GM18508 (cell line): ENCODE measurements around the gene C1QC.

ENCODE experiments used
- ATAC-seq: cut with Tn5 transposase; IDR thresholded peaks from one replicate; pipeline ENCODE4 v1.9.1; 2021; ENCODE audit warnings: moderate number of reproducible peaks; ENCODE audit not compliant: insufficient read depth, unreplicated experiment

The C1QC gene

GRCh38 chr1:22643381-22643780 is at the start of gene C1QC:
Gene C1QC, plus strand, starts transcription at chr1:22643633. Its CDS starts 391 bp downstream, at chr1:22644024.
- ATAC-seq, result no peak

DNA sequence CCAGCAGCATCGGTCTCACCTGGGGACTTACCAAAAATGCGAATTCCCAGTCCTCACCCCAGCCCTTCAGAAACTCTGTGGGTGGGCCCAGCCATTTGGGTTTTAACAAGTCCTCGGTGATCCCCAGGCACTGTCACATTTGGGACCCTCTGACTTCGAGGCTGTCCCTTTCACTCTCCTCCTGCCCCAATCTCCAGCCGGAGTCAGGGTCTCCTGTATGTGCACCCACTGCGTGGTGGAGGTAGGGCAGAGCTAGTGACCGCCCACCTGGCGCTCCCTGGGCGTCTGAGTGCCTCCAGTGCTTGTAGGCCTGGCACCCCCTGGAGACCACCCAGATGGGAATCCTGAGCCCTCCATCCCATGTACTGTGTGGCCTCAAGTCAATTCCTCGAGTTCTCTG is 49.0 kb upstream of the C1QC start:
- no peak for ATAC-seq

DNA sequence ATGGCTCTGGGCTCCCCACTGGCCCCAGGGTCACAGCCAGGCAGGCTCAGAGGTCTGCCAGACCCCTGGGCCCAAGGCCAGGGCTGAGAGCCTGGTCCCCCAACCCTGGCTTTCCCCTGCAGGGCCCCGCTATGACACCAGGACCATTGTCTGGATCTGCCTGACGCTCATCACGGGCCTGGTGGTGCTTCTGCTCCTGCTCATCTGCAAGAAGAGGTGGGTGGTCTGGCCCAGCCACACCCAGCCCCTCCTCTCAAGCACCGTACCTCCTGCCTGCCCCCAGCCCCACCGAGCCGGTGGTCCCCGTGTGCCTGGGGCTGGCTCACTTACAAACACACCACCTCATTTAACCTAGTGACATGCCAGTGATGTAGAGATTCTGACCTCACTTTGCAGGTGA is 48.3 kb upstream of the C1QC start:
- ATAC-seq, result no peak

GRCh38 chr1:22597301-22597965 is 46.0 kb upstream of the C1QC start:
- ATAC-seq, result no peak

DNA sequence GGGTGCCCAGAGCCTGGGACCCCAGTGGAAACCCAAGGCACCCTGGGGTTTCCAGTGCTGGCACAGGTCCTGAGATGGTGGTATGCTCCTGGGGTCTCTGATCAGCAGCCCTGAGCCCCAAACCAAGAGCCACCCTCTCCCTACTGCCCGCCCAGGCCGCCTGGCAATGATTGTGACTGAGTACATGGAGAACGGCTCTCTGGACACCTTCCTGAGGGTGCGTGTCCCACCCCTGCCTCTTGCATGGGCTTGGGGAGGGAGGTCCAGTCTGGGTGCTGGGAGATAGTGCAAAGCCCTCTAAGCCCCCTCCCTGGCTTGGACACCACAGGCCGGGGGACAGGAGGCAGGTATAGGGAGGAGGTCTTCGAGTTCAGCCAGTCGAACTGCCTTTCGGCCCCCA is 45.4 kb upstream of the C1QC start:
- ATAC-seq, result no peak

- ATAC-seq, result no peak
Observed at GRCh38 chr1:22598736-22599135, 44.7 kb upstream of the C1QC start.

DNA sequence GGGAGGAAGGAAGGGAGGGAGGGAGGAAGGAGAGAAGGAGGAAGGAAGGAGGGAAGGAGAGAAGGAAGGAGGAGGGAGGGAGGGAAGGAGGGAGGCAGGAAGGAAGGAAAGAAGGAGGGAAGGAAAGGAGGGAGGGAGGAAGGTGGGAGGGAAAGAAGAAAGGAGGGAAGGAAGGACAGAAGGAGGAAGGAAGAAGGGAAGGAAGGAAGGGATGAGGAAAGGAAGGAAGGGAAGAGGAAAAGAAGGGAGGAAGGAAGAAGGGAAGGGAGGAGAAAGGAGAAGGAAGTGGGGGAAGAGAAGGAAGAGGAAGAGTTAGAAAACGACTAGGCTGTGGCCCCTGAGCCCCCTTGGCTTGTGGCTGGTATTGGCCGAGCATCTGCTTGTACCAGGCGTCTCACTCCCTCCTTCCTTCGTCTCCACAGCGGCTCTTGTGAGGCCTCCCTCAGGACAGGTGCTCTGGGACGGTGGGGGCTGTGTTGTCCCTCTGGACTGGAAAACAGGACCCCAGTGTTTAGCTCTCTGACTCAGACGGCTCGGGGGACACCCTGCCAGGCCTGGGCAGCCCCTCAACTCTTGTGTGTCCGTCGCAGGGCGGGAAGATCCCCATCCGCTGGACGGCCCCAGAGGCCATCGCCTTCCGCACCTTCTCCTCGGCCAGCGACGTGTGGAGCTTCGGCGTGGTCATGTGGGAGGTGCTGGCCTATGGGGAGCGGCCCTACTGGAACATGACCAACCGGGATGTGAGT is 43.2 kb upstream of the C1QC start:
- no peak for ATAC-seq

DNA sequence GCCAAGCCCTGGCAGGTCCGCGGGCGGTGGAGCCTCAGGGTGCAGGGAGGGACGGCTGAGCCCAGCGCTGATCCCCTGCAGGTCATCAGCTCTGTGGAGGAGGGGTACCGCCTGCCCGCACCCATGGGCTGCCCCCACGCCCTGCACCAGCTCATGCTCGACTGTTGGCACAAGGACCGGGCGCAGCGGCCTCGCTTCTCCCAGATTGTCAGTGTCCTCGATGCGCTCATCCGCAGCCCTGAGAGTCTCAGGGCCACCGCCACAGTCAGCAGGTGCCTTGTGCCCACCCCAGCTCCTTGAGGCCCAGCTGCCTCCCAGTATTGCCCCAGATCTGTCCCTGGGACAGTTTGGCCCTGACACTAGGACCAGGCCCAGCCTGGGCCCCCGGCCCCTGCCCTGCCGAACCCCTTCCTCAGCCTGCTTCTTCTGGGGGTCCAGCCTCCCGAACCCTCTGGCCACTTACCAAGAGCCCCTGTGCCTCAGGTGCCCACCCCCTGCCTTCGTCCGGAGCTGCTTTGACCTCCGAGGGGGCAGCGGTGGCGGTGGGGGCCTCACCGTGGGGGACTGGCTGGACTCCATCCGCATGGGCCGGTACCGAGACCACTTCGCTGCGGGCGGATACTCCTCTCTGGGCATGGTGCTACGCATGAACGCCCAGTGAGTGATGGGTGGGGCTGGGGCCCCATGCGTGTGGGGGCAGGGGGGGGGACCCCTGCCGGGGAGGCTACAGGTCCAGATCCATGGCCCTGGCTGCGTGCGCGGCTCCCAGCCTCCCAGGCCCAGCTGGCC is 42.4 kb upstream of the C1QC start:
- ATAC-seq, result no peak

DNA sequence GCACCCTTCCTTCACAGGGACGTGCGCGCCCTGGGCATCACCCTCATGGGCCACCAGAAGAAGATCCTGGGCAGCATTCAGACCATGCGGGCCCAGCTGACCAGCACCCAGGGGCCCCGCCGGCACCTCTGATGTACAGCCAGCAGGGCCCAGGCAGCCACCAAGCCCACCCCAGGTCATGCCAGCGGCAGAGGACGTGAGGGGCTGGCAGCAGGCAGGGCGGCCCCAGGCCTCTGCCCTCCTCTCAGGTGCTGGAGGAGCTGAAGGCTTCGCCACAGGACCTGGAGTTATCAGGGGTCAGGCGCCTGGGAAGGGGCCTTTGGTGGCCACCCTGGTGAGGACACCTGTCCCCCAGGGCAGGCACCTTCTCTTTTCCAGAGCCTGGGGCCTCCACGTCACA is 41.8 kb upstream of the C1QC start:
- no peak for ATAC-seq

DNA sequence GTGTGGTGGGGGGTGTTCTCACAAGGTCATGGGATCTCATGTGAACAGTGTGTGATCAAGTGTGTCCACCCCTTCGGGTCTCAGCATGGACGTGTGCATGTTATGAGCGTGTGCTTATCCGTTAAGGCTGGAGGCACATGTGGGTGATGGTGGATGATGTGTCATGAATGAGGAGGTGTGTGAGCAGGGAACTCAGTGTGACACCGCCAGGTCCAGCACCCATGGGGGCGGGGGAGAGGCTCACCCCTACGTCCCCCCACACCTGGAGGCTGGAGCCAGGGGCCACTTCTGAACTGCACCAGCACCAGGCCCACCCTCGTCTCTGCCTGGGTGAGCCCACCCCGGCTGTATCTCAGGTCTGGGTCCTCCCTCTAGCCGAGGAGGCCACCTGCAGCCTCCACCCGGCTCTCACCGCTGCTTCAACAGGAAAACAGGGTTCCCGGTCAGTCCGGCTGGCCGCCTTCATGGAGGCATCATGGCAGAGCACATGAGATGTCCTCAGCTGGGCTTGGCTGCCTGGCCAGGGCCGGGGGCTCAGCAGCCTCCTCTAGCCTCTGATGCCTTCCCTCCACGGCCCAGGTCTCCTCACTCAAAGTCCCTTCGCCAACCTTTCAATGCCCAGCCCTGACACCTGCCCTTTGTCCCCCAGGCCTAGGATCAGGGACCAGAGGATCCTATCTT is 41.2 kb upstream of the C1QC start:
- no peak for ATAC-seq

DNA sequence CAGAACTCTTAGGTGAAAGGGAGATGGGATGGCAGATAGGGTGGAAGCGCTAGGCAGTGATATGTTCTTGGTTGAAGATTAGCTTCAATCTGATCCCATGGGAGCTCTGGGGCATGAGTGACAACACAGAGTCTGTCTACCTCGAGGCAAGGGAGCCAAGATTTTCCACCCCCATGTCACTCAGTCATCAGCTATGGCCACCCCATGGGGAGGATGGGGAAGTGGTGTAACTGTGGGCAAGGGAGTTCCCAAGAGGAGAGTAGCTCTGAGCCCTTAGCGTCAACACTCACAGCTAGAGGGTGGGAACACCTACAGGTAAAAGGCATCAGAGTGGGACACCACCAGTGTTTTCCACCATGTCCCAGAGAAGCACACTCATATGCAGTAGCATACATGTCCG is 37.3 kb upstream of the C1QC start:
- ATAC-seq, result no peak

DNA sequence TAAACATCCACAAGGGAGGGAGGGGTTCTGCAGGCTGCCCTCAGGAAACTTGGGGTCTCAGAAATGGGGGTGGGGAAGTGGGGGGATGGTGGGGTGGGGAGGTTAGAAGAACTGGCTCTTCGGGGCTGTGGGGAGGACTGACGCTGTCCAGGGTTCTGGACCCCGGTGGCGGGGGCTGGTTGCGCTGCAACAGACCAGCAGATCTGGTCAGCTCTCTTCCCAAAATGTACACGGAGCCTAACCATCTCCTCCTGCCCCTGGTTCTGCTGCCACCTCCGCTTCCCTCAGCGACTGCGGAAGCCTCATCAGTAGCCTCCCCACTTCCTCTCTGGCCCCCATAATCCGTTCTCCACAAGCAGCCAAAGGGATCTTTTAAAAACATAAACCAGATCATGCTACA is 36.3 kb upstream of the C1QC start:
- no peak for ATAC-seq

DNA sequence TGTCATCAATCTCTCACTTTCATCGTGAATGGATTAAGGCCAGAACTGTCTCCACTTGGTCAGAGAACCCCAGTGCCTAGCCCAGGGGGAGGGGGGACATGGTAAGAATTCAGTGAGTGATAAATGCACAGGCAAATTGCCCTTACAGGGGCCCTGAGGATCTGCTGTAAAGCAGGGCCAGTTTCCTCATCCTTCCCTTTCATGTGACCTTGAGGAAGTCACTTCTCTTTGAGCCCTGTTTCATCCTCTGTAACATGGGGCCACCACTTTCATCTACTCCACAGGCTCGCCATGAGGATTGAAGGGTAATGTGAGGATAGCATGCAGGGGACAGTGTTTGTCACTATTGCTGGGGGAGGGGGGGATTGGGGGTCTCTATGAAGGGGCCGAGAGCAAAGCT is 35.1 kb upstream of the C1QC start:
- no peak for ATAC-seq

GRCh38 chr1:22609291-22609690 is 34.1 kb upstream of the C1QC start:
- no peak for ATAC-seq

DNA sequence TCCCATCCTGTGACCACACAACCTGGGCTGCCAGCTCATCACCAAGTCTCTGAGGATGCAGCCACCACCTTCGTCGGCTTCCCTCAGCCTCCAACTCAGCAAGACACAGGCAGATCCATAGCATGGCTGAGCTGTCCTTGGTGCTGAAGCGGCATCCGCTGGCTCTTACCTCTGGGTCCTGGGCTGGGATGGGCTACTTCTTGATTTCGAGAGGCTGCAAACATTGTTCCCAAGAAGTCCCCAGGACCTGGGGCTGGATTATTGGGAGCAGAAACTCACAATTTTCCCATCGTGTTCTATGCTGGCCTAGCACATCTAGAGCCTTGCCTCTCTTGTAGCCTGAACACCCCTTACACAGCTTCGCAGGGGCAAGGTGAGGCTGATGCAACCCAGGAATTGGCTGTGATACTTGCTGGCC is 31.9 kb upstream of the C1QC start:
- ATAC-seq, result no peak

GRCh38 chr1:22612671-22613571 is 30.5 kb upstream of the C1QC start:
- ATAC-seq, result no peak

GRCh38 chr1:22613572-22613918 is 29.9 kb upstream of the C1QC start:
- no peak for ATAC-seq

GRCh38 chr1:22613951-22614350 is 29.5 kb upstream of the C1QC start:
- ATAC-seq, result no peak

DNA sequence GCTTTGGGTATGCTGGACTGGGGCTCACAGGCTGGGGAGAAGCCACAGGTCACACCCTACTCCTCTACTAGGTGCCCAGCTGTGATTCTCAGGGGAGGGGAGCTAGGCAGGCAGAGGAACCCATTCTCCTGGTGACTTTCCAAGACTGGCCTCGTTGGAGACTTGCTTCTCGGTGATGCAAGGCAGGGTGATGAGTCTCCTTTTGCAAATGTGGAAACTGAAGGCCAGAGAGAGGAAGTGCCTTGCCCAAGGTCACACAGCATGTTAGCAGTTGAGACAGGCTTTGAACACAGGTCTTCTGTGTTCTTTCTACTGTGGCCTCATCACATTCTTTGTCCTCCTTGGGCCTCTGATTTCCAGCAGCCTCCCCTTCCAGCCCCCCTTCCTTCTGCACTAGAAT is 27.5 kb upstream of the C1QC start:
- ATAC-seq, result no peak

GRCh38 chr1:22616571-22616970 is 26.9 kb upstream of the C1QC start:
- ATAC-seq, result no peak
